ENCODE measurements around the gene FBP1.

GRCh38 chr9:94677929-94678328 is 38.6 kb upstream of the FBP1 start:
- TF ChIP-seq, protein P1, sequence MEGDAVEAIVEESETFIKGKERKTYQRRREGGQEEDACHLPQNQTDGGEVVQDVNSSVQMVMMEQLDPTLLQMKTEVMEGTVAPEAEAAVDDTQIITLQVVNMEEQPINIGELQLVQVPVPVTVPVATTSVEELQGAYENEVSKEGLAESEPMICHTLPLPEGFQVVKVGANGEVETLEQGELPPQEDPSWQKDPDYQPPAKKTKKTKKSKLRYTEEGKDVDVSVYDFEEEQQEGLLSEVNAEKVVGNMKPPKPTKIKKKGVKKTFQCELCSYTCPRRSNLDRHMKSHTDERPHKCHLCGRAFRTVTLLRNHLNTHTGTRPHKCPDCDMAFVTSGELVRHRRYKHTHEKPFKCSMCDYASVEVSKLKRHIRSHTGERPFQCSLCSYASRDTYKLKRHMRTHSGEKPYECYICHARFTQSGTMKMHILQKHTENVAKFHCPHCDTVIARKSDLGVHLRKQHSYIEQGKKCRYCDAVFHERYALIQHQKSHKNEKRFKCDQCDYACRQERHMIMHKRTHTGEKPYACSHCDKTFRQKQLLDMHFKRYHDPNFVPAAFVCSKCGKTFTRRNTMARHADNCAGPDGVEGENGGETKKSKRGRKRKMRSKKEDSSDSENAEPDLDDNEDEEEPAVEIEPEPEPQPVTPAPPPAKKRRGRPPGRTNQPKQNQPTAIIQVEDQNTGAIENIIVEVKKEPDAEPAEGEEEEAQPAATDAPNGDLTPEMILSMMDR (IDR thresholded peaks at IDR 0.05 in 4 of 5, conservative IDR thresholded peaks at IDR 0.05 in 1 of 5) = no peak
- TF ChIP-seq POLR2A (IDR thresholded peaks at IDR 0.05) = no peak
